Thymus (tissue), 11 donors: Measurements from ENCODE around the gene PPP2R1A. TPM values are rescaled to one million over a fixed set of nuclear protein-coding genes. Genes with fewer than 3 reads are reported as not detected.

Source experiments
- DNase-seq, 9 donors: peaks; one replicate each; pipeline ENCODE4 v3.0.0-alpha.2; 2013; ENCODE audit warnings: low spot score in 9 of 9, low read depth in 6 of 9, missing footprints in 1 of 9
- H3K27ac ChIP-seq, 2 donors: one replicate each; pipeline ENCODE4 v1.5.1; 2013; ENCODE audit warnings: control low read depth in 1 of 2, low read depth in 1 of 2, low read length in 1 of 2, mild to moderate bottlenecking in 1 of 2, moderate library complexity in 1 of 2
- H3K27me3 ChIP-seq, 2 donors: one replicate each; pipeline ENCODE4 v1.5.1; 2013; ENCODE audit warnings: low read length in 1 of 2; ENCODE audit not compliant: control insufficient read depth in 2 of 2, insufficient read depth in 1 of 2
- H3K36me3 ChIP-seq, 2 donors: one replicate each; pipeline ENCODE4 v1.5.1; 2013; ENCODE audit warnings: low read length in 1 of 2, mild to moderate bottlenecking in 1 of 2, moderate library complexity in 1 of 2; ENCODE audit not compliant: control insufficient read depth in 2 of 2, insufficient read depth in 2 of 2
- H3K4me1 ChIP-seq, 2 donors: one replicate each; pipeline ENCODE4 v1.5.1; 2013; ENCODE audit warnings: low read length in 2 of 2; ENCODE audit not compliant: control insufficient read depth in 2 of 2, insufficient read depth in 2 of 2
- H3K4me3 ChIP-seq, 2 donors: one replicate each; pipeline ENCODE4 v1.5.1; 2013; ENCODE audit warnings: low read length in 2 of 2, control low read depth in 1 of 2, mild to moderate bottlenecking in 1 of 2
- H3K9me3 ChIP-seq, 2 donors: one replicate each; pipeline ENCODE4 v1.5.1; 2013; ENCODE audit warnings: low read length in 1 of 2, mild to moderate bottlenecking in 1 of 2; ENCODE audit not compliant: control insufficient read depth in 2 of 2, insufficient read depth in 1 of 2
- WGBS: extraction: QIAGEN DNeasy Blood & Tissue Kit; methylation state at CpG from one replicate; pipeline ENCODE4 v1.1.7; 2013; 5-methylcytosine and 5-hydroxymethylcytosine counted together
- polyA plus RNA-seq: library from polyadenylated mRNA; stranded (reverse); fragments of 200-250 nt; gene quantifications from one replicate; pipeline ENCODE4 v1.2.3, GENCODE V29; 2013
- total RNA-seq: library from RNA; stranded (reverse); fragments of 120-200 nt; gene quantifications from one replicate; pipeline ENCODE4 v1.2.4, GENCODE V29; 2013
- donor health status: healthy.

Gene PPP2R1A
- total and polyA plus RNA-seq, 2 donors, result 92.4 to 95.2 TPM

DNA sequence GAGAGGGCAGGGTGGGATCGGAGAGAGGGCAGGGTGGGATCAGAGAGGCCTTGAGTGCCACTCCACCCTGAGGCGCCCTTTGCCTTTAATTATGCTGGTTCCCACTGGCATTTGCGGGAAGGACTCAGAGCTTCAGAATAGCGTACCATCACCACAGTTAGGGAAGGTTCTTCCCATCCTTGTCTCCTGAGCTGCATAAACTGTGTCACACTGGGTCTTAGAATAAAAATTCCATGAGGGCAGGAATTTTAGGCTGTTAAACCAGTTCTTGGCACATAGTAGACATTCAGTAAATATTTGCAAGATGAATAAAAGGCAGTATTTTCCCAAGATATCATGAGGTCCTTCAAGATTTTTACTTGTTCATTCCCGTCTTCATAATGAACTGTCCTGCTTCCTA is 24.4 kb downstream of the PPP2R1A start:
- no peaks in the 10 kb centered on the region for H3K9me3 ChIP-seq
- no peak for DNase-seq
- H3K4me3 ChIP-seq, result no peak overlapping the region
- no peaks in the 10 kb centered on the region for H3K27me3 ChIP-seq
- over 99% methylated on average over 5 of the region's 5 CpGs for WGBS
- no peak overlapping the region for H3K27ac ChIP-seq
- peaks cover 77 to 89% of the 10 kb centered on the region in 2 donors for H3K36me3 ChIP-seq
- H3K4me1 ChIP-seq, result no peaks in the 10 kb centered on the region

DNA sequence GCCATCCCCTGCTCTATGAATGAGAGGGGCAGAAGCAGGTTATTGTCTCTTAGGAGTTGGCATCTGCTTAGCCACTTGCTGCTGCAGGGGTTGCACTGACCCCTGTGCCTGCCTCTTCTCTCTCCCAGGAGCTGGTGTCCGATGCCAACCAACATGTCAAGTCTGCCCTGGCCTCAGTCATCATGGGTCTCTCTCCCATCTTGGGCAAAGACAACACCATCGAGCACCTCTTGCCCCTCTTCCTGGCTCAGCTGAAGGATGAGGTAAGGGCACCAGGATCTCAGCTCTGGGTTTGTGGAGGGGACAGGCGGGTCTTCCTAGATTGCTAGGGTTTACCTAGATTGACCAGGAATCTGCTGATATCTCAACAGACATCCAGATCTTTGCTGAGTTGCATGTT is 26.5 kb downstream of the PPP2R1A start:
- Histone ChIP-seq H3K4me3 (no peak overlapping the region), H3K27me3 (no peaks in the 10 kb centered on the region), H3K9me3 (no peaks in the 10 kb centered on the region), H3K36me3 (peaks cover 87 to 95% of the 10 kb centered on the region in 2 donors), H3K27ac (no peak overlapping the region), H3K4me1 (no peaks in the 10 kb centered on the region)
- 98% methylated on average over 3 of the region's 3 CpGs for WGBS
- no peak for DNase-seq

DNA sequence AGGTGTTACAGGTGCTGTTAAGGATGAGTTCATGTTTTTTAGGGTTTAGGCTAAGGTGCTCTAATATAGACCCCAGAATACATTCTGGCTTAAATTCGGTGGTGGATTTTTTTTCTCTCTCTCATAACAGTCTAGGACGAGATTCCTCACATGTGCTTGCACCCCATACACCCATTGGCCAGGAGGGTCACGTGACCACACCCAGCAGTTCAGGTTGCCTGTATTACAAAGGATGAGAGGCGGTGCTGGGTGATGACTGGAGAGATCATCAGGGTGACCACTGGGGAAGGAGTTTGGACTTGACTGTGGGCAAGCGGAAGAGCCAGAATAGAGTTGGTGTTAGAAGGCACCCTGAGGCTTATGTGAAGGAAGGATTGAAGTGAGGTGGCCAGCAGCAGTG is 27.7 kb downstream of the PPP2R1A start:
- 97% methylated on average over 5 of the region's 5 CpGs for WGBS

DNA sequence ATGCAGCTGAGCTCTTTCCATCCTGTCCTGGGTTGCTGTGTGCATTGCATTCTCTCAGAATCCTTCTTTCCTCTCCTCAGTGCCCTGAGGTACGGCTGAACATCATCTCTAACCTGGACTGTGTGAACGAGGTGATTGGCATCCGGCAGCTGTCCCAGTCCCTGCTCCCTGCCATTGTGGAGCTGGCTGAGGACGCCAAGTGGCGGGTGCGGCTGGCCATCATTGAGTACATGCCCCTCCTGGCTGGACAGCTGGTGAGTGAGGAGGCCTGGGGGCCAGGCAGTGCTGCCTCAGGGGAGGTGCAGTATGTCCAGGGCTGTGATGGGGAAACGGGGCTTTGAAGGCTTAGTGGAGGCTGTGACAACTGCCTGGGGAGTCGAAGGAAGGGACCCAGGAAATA is 29.8 kb downstream of the PPP2R1A start:
- no peak overlapping the region for H3K4me3 ChIP-seq
- H3K27me3 ChIP-seq, result no peaks in the 10 kb centered on the region
- H3K9me3 ChIP-seq, result no peaks in the 10 kb centered on the region
- H3K27ac ChIP-seq, result no peak overlapping the region
- peaks cover 86 to 92% of the 10 kb centered on the region in 2 donors for H3K36me3 ChIP-seq
- WGBS, result 99% methylated on average over 8 of the region's 8 CpGs
- DNase-seq, result no peak
- H3K4me1 ChIP-seq, result no peaks in the 10 kb centered on the region

More for the DNA sequence above, 27.7 kb downstream of the PPP2R1A start:
- Histone ChIP-seq H3K27ac (no peak overlapping the region), H3K27me3 (no peaks in the 10 kb centered on the region), H3K9me3 (no peaks in the 10 kb centered on the region), H3K4me1 (no peaks in the 10 kb centered on the region), H3K4me3 (no peak overlapping the region), H3K36me3 (peaks cover 85 to 95% of the 10 kb centered on the region in 2 donors)
- no peak for DNase-seq

DNA sequence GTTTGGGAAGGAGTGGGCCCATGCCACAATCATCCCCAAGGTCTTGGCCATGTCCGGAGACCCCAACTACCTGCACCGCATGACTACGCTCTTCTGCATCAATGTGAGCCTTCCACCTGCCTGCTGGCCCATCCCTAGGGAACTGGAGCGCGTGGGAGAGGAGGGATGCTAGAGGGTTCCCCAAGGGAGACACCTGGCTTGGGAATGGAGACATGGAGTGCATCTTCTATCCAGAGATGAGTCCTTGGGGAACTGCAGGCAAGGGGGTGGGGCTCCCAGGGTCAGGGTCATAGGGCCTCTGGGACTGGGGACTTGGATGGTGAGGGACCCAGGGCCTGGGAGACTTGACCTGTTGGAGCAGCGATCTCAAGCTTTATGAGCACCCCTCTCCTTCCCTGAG is 31.2 kb downstream of the PPP2R1A start:
- H3K27me3 ChIP-seq, result no peaks in the 10 kb centered on the region
- WGBS, result 98% methylated on average over 6 of the region's 6 CpGs
- no peak for DNase-seq
- no peak overlapping the region for H3K27ac ChIP-seq
- no peak overlapping the region for H3K4me3 ChIP-seq
- no peaks in the 10 kb centered on the region for H3K9me3 ChIP-seq
- H3K4me1 ChIP-seq, result no peaks in the 10 kb centered on the region
- H3K36me3 ChIP-seq, result peaks cover 83 to 90% of the 10 kb centered on the region in 2 donors

DNA sequence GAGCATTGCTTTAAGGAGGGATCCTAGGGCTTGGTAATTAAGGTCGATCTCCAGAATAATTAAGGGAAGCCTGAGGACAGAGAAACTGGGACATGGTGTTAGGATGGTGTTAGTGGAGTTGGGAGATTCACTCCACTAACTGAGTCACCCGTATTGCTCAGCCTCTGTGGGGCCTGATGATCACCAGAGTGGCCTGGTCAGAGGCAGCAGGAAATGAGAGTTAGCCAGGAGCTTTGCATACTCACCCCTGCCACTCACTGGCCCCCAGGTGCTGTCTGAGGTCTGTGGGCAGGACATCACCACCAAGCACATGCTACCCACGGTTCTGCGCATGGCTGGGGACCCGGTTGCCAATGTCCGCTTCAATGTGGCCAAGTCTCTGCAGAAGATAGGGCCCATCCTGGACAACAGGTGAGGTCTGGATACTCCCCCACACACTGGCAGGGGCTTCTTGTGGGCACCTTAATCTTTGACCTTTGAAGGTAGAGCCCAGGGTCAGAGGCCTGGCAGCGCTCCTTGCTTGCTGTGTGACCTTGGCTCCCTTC is 32.1 kb downstream of the PPP2R1A start:
- H3K36me3 ChIP-seq, result peaks cover 85 to 89% of the 10 kb centered on the region in 2 donors
- H3K4me3 ChIP-seq, result no peak overlapping the region
- no peaks in the 10 kb centered on the region for H3K9me3 ChIP-seq
- WGBS, result 99% methylated on average over 7 of the region's 7 CpGs
- H3K27me3 ChIP-seq, result no peaks in the 10 kb centered on the region
- H3K27ac ChIP-seq, result no peak overlapping the region
- H3K4me1 ChIP-seq, result no peaks in the 10 kb centered on the region
- no peak for DNase-seq

DNA sequence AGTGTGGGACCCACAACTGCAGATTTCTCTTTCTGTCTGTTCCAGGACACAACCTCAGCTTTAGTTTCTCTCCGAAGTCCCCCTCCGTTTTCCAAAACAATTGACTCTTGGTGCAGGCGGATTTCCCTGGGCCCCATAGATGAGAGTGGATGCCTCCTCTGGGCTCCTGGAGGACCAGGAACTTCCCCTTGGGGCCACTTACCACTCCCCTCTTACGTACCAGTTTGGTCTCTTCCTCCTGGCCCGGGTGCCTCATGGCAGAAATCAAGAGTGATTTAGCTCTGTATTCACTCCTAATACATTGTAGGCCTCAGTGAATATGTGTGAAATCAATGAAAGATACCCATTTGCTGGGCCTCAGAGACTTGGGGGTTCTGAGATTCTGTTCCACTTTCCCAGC is 34.4 kb downstream of the PPP2R1A start:
- Histone ChIP-seq H3K36me3 (peaks cover 79 to 83% of the 10 kb centered on the region in 2 donors), H3K27me3 (no peaks in the 10 kb centered on the region)
- 97% methylated on average over 5 of the region's 5 CpGs for WGBS

DNA sequence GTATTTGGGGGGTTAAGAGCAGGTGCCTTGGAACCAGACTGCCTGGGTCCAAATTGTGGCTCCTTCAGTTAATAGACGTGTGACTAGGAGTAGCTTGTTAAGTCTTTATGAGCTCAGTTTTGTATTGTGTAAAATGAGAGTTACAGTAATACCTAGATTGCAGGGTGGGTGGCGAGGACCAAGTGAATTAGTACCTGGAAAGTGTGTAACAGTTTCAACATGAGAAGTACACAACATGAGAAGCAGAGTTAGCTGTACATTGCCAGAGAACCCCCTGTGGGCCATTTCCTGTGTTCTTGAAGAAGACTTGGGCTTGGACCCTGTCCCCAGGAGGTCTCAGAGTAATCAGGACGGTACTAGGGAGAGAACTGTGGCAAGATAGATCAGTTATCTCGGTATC is 36.8 kb downstream of the PPP2R1A start:
- H3K9me3 ChIP-seq, result no peaks in the 10 kb centered on the region
- H3K27me3 ChIP-seq, result no peaks in the 10 kb centered on the region
- no peak overlapping the region for H3K4me3 ChIP-seq
- peaks cover 55 to 58% of the 10 kb centered on the region in 2 donors for H3K36me3 ChIP-seq
- no peaks in the 10 kb centered on the region for H3K4me1 ChIP-seq
- H3K27ac ChIP-seq, result no peak overlapping the region
- no peak for DNase-seq
- WGBS, result 97% methylated on average over 4 of the region's 4 CpGs

More for the DNA sequence above, 34.4 kb downstream of the PPP2R1A start:
- Histone ChIP-seq H3K9me3 (no peaks in the 10 kb centered on the region), H3K4me1 (no peaks in the 10 kb centered on the region), H3K27ac (no peak overlapping the region), H3K4me3 (no peak overlapping the region)
- DNase-seq, result no peak

DNA sequence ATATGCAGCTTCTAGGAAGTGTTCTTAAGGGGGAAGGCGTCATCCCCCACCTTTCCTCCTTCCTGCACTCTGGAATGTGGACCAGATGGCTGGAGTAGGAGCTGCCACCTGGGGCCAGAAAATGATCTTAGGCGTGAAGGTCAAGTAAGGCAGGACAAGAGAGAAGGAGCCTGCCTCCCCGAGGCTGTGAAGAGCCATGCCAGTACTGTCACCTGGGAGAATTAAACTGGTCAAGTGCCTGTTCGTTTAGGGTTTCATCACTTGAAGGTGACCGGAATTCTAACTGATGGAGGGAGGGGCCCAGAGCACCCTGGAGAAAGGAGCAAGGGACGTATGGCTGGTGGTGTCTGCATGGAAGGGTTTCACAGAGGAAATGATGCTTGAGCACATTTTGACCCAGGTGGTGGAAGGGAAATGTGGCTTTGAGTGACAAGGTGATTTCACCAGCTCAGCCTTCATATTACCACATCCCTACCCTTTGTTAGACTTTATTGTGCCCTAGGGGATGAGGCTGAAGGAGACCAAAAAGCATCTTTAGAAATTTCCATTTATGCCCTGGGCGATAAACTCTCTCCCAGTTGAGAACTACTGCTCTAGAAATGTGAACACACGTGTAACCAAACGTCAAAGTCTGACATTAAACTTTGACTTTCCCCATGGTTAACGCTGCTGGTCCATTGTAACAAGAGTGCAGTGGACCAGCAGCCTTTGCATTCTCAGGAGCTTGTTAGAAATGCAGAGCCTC is 37.5 kb downstream of the PPP2R1A start:
- 97% methylated on average over 10 of the region's 10 CpGs for WGBS
- no peak overlapping the region for H3K27ac ChIP-seq
- no peaks in the 10 kb centered on the region for H3K4me1 ChIP-seq
- no peaks in the 10 kb centered on the region for H3K27me3 ChIP-seq
- DNase-seq, result no peak
- H3K4me3 ChIP-seq, result no peak overlapping the region
- peaks cover 47 to 51% of the 10 kb centered on the region in 2 donors for H3K36me3 ChIP-seq
- no peaks in the 10 kb centered on the region for H3K9me3 ChIP-seq
